ENCODE results near the gene ACOT6. TPM values are rescaled to one million over a fixed set of nuclear protein-coding genes. Genes with fewer than 3 reads are reported as not detected.

ACOT6 gene
- total and polyA plus RNA-seq, 2 donors from 2014 or later: 1.4 TPM; not detected in 1

- H3K27me3 ChIP-seq (ENCODE audit: control insufficient read depth, insufficient read depth, low read length): no peaks in the 10 kb centered on the region
- DNase-seq (no peak), FAIRE-seq (no peak)
- H3K4me3 ChIP-seq (ENCODE audit: low read length in 3 of 3): no peak overlapping the region
- intact Hi-C loops (cut with DNase I): no loop called here
- TF ChIP-seq CTCF (IDR thresholded peaks at IDR 0.05; ENCODE audit: borderline replicate concordance, extremely low read depth, insufficient read depth): no peak
- no peaks in the 10 kb centered on the region for H3K4me1 ChIP-seq (ENCODE audit: control insufficient read depth in 2 of 3, insufficient read depth in 2 of 3, low read depth in 1 of 3, low read length in 3 of 3)
- no peak overlapping the region for H3K9ac ChIP-seq (ENCODE audit: low read length in 3 of 3)
- no peak overlapping the region for H3K27ac ChIP-seq (ENCODE audit: low read depth in 2 of 2, low read length in 2 of 2)
- H3K36me3 ChIP-seq (ENCODE audit: control insufficient read depth in 2 of 3, insufficient read depth in 3 of 3, low read length in 3 of 3): peaks cover 0 to 14% (median 3%) of the 10 kb centered on the region in 3 donors
- H3K9me3 ChIP-seq (ENCODE audit: control insufficient read depth in 2 of 3, insufficient read depth in 1 of 3, low read length in 3 of 3): no peaks in the 10 kb centered on the region
Observed at GRCh38 chr14:73660511-73660910, 48.2 kb downstream of the ACOT6 start.

- intact Hi-C loops (cut with DNase I): no loop called here
- no peaks in the 10 kb centered on the region for H3K4me1 ChIP-seq (ENCODE audit: control insufficient read depth in 2 of 3, insufficient read depth in 2 of 3, low read depth in 1 of 3, low read length in 3 of 3)
- no peaks in the 10 kb centered on the region for H3K9me3 ChIP-seq (ENCODE audit: control insufficient read depth in 2 of 3, insufficient read depth in 1 of 3, low read length in 3 of 3)
- H3K4me3 ChIP-seq (ENCODE audit: low read length in 3 of 3): no peak overlapping the region
- FAIRE-seq (no peak), DNase-seq (no peak)
- H3K27ac ChIP-seq (ENCODE audit: low read depth in 2 of 2, low read length in 2 of 2): no peak overlapping the region
- no peak overlapping the region for H3K9ac ChIP-seq (ENCODE audit: low read length in 3 of 3)
- no peak for TF ChIP-seq CTCF (IDR thresholded peaks at IDR 0.05; ENCODE audit: borderline replicate concordance, extremely low read depth, insufficient read depth)
- H3K36me3 ChIP-seq (ENCODE audit: control insufficient read depth in 2 of 3, insufficient read depth in 3 of 3, low read length in 3 of 3): peaks cover 0 to 14% (median 3%) of the 10 kb centered on the region in 3 donors
- no peaks in the 10 kb centered on the region for H3K27me3 ChIP-seq (ENCODE audit: control insufficient read depth, insufficient read depth, low read length)
Observed at GRCh38 chr14:73661872-73662271, 49.6 kb downstream of the ACOT6 start.

DNA sequence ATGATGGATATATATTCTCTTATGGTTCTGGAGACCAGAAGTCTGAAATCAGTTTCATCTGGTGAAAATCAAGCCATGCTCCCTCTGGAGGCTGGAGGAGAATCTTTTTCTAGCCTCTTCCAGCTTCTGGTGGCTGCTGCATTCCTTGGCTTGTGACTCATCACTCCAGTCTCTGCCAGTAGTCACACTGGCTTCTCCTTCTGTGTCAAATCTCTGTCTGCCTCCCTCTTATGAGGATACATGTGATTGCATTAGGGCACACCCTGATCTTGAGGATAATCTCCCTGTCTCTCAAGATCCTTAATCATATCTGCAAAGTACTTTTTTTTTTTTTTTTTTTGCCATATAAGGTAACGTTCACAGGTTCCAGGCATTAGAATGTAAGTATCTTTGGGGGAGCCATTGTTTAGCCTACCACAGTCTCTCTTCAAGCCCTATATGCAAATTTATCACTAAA is 50.2 kb downstream of the ACOT6 start:
- H3K27ac ChIP-seq (ENCODE audit: low read depth in 2 of 2, low read length in 2 of 2): no peak overlapping the region
- TF ChIP-seq CTCF (IDR thresholded peaks at IDR 0.05; ENCODE audit: borderline replicate concordance, extremely low read depth, insufficient read depth): no peak
- no peaks in the 10 kb centered on the region for H3K27me3 ChIP-seq (ENCODE audit: control insufficient read depth, insufficient read depth, low read length)
- DNase-seq (no peak), FAIRE-seq (no peak)
- H3K9ac ChIP-seq (ENCODE audit: low read length in 3 of 3): no peak overlapping the region
- H3K9me3 ChIP-seq (ENCODE audit: control insufficient read depth in 2 of 3, insufficient read depth in 1 of 3, low read length in 3 of 3): no peaks in the 10 kb centered on the region
- H3K36me3 ChIP-seq (ENCODE audit: control insufficient read depth in 2 of 3, insufficient read depth in 3 of 3, low read length in 3 of 3): peaks cover 0 to 14% (median 3%) of the 10 kb centered on the region in 3 donors
- intact Hi-C loops (cut with DNase I): no loop called here
- H3K4me3 ChIP-seq (ENCODE audit: low read length in 3 of 3): no peak overlapping the region
- no peaks in the 10 kb centered on the region for H3K4me1 ChIP-seq (ENCODE audit: control insufficient read depth in 2 of 3, insufficient read depth in 2 of 3, low read depth in 1 of 3, low read length in 3 of 3)
